CD4-positive, alpha-beta T cell treated with Interleukin-4 for 1 hour (primary cell): ENCODE measurements around the gene PTF1A.

Source experiments
- DNase-seq, 2 donors: peaks; one replicate each; pipeline ENCODE4 v3.0.0-alpha.2; 2020 to 2022

The PTF1A gene, protein sequence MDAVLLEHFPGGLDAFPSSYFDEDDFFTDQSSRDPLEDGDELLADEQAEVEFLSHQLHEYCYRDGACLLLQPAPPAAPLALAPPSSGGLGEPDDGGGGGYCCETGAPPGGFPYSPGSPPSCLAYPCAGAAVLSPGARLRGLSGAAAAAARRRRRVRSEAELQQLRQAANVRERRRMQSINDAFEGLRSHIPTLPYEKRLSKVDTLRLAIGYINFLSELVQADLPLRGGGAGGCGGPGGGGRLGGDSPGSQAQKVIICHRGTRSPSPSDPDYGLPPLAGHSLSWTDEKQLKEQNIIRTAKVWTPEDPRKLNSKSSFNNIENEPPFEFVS

DNA sequence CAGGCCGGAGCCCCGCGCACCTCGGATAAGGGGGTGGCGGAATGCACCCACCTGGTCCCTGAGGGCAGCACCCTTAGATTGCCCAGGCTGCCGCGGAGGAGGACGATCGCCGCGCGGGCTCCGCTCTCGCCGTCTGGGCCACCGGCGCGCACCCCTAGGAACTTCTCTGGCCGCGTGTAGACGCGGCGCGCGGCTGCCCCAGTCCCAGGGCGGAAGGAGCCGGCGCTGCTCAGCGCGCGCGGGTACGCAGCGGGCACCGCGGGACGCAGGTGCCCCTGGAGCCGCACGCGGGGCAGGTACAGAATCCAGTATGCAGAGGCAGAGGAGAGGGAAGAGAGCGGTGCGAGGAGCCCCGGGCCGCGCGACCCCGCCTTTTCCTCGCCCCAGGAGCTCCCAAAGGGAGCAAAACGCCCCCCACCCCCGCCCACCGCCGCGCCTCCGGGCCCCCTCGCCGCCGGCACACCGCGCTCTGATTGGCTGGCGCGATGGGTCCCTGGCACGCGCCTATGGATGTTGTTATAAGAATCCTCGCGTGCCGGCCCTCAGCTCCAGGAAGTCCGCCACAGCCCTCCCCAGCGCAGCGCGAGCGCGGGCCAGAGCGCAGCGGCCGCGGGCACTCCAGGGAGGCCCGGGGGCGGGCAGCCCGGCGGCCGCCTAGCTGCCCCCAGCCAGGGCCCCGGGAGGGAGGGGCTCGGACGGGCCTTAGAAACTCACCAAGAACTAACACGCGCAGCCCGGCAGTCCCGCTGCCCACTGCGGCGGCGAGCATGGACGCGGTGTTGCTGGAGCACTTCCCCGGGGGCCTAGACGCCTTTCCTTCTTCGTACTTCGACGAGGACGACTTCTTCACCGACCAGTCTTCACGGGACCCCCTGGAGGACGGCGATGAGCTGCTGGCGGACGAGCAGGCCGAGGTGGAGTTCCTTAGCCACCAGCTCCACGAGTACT lies at the start of gene PTF1A:
Gene PTF1A, plus strand, starts transcription at position 549 of the 948 bp plus-strand sequence. Its CDS starts 219 bp downstream, at position 768.
- DNase-seq = no peak

DNA sequence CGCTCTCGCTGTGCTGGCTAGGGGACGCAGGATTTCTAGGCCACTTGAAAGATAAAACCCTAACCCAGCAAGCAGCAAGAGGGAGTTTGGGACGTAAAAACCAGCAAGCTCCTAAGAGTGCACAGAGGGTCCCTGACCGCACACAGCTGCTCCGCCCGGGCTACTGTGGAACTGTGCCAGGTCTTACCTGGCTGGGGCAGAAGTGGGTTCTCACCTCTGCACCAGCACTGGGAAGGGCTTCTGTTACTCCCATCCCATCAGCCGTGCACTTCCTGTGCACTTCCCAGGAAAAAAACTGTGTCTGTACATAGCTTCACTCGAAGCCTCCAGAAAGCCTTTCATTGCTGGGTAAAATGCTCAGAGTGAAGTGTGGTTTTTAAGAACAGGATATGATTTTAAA lies 45.9 kb upstream of the PTF1A start:
- no peak for DNase-seq

DNA sequence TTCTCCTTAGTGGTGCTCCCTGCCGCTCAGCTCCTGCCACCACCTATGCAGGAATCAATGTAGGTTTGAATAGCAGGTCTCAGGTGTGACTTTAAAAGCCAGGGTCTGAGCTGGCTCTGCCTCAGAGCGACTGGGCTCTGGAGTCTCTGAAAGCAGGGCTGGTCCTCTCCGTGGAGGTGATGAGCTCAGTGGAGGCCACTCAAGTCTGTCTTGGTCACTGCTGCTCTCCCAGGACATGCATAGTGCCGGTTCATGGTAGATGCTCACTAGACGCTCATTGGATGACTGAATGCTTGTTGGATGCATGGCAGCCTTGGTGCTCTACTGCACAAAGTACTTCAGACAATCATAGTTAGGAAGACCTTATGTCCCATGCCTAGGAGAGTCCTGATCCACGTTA lies 45.1 kb upstream of the PTF1A start:
- no peak for DNase-seq

DNA sequence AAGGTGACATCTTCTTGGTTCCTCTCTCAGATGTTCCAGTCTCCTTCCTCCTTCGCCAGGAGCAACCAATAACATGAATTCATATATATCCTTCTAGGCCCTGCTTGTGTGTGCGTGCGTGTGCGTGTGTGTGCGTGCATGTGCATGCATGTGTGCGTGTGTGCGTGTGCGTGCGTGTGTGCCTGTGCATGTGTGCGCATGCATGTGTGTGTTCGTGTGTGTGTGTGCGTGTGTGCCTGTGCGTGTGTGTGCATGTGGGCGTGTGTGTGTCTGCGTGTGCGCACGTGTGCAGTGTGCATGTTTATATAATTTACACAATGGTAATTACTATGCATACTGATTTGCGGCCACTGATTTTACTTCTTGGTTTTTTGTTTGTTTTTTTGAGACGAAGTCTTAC lies 43.9 kb upstream of the PTF1A start:
- DNase-seq = no peak

DNA sequence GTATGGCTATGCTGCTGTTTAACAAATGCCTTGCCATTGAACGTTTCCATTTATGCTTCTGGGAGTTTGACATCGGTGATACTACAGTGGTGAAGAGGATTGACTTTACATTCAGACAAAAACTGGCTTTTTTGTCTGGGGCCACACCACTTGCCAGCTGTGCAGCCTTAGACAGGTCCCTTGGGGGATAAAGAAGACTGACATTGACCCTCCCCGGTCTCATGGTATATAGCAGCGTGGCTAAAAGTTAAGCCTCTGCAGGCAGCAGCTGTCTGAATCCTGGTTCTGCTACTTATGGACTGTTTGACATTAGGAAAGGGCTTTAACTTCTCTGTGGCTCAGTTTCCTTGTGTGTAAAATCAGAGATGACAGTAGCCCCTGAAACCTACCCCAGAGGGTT lies 42.0 kb upstream of the PTF1A start:
- no peak for DNase-seq

DNA sequence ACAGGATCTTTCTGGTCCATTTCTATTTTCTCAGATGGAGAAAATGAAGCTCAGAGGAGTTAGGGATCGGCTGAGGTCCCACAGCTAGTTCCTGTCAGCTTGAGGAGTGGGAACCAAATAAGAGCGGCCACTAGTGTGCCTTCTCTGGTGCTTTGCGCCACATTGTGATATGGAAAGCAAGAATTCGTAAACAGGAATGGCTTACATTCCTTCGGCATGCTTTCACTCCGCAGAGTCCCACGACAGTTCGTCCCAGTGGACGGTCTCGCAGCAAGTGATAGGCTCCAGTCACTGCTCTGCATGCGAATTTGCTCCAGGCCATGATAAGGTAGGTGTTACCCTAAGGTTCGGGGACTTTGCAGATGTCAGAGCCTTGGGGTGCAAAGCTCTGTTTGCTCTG lies 41.5 kb upstream of the PTF1A start:
- no peak for DNase-seq

DNA sequence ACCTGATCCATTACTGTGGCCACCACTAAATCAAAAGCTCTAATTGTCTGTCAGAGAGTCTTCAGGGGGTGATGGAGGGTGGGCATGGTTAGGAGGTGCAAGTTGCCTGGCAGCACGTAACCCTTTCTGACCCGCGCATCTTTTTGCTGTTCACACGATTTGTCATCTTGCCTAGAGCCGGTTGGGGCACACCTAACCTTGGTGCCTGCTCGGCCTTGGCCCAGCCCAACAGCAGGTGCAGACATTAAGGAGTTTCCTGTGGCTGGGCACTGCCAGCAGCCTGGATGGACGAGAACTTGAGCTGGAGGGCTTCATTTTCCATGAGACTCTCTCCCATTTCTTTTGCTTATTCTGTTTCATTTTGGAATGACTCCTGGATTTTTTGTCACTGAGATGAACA lies 41.0 kb upstream of the PTF1A start:
- no peak for DNase-seq

DNA sequence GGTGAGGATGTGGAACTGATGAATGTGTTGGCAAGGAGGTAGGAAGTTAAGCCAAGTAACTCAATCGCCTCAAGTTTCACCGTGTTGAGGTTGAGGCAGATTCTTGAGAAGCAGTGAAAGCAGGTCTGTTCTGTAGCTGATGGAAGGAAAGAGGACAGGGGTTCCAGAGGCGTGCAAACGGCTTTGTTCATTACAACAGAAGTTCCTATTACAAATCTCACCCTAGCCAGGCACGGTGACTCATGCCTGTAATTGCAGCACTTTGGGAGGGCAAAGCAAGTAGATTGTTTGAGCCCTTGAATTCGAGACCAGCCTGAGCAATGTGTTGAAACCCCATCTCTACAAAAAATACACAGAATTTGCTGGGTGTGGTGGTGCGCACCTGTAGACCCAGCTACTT lies 36.9 kb upstream of the PTF1A start:
- DNase-seq = no peak

DNA sequence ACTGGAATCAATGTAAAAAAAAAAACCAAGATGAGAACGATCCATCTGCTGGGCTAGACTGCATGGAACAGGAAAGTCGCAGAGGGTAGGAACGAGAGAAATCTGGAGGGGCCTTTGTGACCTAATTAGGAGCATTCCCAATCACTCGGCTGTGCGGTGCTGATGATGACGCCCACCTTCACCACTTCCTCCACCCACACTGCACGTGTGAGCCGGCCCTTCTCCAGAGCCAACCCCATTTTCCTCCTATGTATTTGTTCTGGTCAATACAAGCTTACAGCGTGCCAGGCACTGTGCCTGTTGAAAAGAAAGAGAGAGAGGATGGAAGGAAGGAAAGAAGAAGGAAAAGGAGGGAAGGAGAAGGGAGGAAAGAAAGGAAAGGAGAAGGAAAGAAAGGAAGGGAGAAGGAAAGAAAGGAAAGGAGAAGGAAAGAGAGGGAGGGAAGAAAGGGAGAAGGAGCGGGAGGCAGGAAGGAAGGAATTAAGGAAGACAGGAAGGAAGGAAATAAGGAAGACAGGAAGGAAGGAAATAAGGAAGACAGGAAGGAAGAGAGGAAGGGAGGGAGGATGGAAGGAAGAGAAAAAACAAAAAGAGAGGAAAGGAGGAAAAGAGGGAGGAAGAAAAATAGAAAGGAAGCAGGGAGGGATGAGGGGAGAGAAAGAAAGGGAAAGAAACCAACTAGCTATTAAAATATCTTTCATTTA lies 35.5 kb upstream of the PTF1A start:
- no peak for DNase-seq

DNA sequence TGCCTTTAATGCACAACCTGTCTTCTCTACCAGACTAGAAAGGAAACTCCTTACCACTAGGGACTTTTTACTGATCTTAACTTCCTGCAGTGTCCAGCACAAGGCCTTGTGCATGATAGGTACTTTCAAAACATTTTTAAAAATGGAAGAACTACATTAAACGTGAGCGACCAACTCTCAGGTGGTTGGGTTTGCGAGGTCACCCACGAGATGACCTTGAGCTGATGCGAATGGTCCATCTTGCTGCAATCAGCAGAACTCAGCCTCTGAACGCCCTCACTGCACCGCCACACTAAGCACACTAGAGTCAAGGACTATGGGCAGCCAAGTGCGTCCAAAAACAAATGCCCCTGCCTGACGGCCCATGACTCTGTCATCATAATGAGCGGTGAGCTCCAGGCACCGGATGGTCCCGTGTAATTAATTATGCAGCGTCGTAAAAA lies 34.9 kb upstream of the PTF1A start:
- DNase-seq = no peak

DNA sequence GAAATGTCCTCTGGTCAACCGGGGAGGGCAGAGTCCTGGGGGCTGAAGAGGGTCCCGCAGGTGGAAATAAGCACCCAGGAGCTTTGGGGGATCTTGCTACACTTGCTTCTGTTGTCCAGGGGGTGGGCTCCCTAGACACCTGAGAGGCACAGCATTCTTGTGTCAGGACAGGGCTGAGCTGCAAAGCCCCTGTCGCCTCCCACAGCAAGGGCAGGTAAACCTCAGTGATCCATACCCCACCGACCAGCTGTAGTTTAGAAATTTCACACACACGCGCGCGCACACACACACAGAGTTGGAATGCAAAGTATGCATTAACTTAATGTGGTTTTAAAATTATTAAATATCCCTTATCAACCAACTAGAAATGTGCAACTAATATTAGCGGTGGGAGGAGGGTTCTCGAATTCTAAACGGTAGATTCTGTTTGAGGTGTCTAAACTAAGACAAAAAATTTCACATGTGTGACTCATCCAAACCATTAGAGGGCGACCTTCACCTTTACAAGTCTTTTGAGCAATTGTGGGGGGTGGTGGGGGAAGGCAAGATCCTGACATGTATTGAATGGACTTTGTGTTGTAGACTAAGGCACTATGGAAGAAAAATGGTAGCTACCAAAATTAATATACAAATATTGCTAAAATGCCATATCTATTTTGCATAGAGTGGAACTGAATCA lies 34.3 kb upstream of the PTF1A start:
- DNase-seq = peak in 1 of 2 donors; percentile 11

DNA sequence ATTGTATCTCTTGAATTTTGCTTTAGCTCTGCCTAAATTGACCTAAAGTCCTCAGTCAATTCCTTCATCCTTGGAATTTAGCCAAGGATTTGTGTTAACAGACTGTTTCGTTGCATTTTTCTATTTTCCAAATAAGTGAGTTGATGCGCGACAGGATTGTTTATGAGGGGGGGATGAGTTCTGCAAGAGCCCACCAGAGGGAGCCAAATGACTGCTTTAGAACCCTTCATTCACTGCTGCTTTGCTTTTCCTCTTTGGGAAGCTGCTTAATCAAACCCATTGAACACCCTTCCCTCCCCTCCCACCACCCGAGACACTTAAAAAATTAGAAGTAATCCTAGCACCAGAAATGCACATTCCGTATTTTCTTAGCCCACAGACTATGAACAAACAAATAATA lies 33.7 kb upstream of the PTF1A start:
- DNase-seq = peak; percentile 23 to 30

DNA sequence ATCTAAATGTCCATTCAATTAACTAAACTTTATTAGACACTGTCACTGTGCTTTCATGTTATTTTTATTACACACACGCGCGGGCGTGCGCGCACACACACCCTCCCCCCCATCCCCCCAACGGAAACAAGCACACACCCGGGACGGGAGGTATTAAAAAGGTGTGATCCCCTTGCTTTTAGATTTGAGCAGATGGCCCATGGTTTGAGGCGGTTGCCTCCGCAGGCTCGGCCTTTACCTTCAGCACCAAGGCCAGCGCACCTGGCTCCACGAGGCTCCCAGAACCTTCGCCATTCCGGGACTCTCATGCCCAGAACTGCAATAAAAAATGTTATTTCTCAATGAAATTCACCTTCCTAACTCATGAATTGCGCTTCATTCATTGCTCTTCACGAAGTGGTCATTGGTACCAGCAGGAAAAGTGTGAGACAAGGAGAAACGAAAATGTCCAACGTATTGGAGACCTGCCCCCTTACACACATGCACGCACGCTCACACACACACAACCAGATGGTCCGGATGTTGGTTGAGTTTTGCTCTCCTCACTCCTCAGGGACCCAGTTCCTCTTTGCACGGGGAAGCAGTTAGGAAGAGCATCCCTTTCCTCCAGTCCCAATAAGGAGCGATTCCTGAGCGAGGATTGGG lies 20.8 kb upstream of the PTF1A start:
- no peak for DNase-seq

DNA sequence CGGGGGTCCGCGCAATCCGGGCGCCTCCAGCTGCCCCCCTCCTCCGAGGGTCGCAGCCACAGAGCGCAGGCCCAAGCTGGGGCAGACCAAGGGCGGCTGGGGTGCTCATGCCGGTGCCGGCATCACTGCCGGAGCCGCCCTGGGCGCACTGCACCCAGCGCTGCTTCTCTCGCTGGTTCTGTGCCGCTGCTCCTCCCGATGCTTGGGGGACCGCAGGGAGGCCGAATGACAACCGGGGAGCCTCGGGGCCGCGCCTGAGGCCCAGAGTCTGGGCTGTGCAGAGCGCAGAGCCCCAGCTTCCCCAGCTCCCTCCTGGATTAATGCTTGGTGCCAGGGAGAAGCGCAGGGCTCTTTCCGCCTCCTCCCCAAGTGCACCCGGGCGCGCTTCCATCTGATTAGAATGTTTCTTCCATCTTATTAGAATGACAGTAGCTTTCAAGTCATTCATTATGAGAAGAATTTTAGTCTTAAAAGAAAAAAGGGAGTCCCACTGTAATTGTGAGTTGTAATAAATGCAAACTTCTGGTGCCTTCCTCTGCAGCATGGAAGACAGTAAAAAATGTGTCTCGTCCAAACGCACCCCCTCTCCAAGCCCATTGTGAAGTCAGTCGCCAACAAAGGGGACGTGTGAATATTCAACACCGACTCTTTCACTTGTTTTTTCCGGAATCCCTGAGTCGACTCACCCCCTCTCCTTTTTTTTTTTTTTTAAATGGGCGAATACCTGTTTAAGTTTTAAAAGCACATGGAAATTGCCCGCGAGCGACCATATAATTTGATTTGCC lies 19.5 kb upstream of the PTF1A start:
- DNase-seq = no peak

DNA sequence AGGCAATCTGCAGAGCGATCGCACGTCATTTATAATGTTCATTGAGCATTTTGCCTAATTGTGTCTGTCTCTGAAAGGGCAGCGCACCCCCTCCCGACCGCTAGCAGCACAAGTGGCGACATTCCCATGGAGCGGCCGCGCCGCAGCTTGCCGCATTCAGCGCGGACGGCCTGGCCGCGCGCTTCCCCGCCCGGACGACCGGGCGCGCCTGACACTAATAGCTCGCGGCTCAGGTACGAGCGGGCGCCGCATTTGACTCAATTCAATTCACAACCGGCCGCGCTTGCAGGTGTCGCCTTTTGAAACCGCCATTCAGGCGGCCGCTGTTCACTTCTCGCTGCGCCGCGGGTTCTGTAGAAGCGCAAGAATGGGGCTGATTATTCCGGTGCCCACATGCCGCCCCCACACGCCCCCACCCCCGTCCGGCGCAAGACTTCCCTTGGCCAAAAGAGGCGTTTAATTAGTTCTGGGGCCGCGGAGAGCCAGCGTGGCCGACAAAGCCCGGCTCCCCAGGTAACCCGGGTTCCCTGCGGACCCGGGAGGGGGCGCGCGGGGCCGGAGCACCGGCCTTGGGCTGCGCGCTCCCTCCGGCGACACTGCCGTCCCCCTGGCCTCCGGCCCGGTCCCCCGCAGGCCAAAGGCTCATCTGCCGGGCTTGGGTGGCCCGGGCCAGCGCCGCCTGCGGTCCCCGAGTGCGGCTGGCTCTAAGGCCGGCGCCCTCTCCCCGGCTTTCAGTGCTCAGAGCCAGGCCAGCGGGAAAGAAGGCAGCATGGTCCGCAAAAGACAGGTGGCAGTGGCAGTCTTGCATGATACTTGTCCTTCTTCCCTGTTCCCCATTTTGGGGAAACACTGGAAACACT lies 18.7 kb upstream of the PTF1A start:
- no peak for DNase-seq

DNA sequence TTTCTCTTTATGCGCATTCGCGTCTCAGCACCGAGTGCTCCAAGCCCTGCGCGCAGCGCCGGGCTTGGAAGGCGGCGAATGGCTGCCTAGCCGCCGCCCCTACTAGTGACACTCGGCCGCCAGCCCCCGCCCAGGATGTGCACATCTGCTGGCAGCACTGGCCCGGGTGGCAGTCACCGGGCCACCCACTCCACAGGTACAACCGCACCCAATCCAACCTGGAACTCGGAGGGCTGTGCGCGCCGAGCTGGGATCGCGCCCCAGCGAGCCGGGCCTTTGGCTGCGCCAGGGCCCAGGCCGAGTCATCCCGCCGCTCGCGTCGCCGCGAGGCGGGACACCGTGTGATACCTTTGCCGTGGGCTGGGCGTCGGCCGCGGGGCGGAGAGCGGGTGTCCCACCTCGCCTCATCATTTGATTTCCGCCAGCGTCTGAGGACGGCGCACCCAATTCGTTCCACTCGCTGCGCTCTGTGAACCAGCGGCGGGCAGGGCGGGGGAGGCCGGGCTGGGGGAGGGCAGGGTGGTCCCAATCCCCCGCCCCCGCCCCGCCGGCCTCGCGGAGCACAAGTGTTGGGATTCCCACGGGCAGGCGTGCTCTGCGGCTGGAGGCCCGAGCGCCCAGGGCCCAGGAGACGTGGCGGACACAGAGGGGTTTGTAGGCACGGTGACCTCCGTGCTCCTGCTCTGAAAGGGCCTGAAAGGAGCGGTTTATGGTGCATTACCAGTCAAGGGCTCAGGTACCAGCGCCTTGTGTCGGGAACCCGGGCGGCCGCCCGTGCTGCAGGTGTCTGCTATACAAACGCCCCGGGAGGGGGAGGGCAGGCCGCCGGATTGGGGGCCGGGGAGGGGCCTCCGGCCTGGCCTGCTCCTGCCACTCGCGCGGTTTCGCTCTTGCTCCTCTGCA lies 17.8 kb upstream of the PTF1A start:
- DNase-seq = no peak

DNA sequence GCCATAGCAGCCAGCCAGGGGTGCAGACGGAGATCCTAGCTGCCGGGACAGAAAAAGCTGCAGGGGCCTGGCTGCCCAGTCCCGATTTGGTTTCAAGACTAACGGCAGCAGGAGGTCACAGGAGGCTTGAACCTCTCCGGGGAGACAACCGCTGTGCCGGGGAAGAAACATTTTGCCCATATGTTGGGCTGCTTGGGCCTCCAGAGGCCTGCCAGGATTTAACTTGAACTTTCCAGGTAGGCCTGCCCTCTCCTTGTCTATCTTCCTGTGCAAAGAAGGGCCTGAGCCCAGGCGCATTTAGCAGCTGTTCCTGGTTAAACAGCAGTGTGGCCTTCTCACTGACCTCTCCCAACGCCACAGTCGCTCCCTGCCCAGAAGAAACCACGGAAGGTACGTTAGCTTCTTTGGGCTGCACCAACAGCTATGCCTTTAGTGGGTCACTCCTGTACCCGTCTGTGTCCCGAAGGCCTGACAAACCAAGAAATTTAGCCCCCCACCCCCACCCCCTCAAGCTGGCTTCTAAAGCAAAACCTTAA lies 17.1 kb upstream of the PTF1A start:
- DNase-seq = no peak

DNA sequence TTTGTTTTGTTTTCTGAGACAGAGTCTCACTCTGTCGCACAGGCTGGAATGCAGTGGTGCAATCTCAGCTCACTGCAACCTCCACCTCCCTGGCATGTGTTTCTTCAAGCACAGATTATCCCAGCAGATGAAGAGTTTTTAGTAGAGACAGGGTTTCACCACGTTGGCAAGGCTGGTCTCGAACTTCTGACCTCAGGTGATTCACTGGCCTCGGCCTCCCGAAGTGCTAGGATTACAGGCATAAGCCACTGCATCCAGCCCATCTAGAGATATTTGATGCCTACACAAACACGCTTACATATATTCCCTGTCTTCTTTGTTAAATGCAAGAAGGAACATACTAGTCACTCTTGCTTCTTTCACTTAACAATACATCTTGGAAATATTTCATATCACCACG lies 5.9 kb upstream of the PTF1A start:
- DNase-seq = no peak

DNA sequence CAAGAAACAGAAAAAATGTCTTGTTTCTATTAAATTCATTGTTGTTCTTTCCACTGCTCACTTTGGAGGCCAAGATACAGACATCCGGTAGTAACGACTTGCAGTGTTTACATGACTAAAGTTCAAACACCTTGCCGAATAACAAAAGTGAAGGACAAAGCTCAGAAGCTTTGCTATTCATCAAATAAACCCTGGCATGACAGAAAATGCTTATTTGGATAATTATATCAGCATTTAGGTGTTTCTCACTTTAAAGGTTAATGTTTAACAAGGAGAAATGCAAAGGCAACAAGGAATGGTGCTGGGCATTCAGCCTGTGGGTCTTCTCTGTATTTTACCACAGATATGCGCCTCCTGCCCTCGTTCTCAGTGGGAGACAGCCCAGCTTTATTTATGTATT lies 5.4 kb upstream of the PTF1A start:
- no peak for DNase-seq
